CD4-positive, alpha-beta T cell treated with Interleukin-21 for 1 hour (primary cell): Measurements from ENCODE around the gene THG1L.

Source experiments
- DNase-seq: peaks from one replicate; pipeline ENCODE4 v3.0.0-alpha.2; 2020

The THG1L gene

DNA sequence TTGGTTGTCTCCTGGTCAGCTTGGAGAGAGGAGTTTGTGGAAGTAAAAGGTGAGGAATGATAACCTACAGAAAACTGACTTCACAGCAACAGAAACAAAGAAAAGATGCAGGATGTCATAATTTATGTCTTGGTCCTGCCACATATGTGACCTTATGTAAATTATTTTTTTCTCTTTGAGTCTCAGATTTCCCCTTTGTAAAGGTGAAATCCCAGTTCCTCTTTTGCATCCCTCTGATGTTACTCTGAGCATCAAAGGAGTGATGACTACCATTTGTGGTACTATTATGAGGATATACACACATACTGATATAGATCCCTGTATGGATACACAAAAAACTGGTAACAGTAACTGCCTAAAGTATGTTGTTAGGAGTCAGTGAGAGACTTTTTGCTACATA lies 1.4 kb upstream of the THG1L start:
- DNase-seq: no peak

DNA sequence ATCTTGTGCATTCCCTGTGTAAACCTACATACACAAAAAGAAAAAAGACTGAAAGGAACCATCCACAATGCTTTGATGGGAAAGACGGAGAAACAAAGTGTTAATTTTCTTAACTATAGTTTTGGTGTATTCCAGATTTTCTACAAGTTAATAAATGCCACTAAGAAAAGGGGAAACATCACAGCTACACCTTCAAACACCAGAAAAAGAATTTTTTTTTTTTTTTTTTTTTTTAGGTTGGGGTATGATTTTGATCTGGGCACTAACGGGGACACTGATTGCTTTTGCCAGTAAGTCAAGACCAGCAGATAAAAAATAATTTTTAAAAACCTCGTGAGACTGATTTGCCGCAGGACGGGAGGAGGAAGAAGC lies 334 bp upstream of the THG1L start:
- DNase-seq: no peak

DNA sequence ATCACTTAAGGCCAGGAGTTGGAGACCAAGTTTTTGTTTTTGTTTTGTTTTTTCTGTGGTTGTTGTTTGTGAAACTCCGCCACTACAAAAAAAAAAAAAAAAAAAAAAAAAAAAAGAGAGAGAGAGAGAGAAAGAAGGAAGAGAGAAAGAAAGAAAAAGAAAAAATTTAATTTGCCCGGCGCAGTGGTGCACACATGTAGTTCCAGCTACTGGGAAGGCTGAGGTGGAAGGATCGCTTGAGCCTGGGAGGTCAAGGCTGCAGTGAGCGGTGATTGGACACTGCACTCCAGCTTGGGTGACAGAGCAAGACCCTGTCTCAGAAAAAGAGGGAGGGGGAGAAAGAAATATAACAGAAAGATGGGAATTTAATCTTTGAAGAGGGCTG lies 902 bp downstream of the THG1L start:
- DNase-seq: no peak

DNA sequence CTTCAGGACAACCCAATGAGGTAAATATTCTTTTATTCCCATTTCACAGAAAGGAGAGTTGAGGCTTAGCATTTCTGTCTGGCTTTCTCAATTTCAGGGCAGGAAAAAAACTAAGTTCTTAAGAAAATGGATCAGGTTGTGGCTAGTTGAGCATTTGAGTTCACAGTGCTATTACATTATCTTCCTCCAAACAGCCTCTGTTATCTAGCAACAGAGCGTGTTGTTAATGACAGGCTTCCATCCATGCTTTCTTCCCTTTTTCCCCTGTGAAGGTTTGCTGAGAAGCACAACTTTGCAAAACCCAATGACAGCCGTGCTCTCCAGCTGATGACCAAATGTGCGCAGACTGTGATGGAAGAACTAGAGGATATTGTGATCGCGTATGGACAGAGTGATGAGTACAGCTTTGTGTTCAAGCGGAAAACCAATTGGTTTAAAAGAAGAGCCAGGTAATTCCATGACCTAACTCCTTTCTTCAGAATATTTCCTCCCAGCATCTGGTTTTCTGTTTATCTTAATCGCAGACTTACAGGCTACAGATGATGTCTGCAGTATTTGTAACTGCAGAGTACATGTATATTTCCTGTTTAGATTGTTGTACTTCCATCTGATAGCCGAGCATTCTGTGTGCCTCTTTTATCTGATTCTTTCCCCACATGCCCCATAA lies 1.5 kb downstream of the THG1L start:
- DNase-seq: no peak

DNA sequence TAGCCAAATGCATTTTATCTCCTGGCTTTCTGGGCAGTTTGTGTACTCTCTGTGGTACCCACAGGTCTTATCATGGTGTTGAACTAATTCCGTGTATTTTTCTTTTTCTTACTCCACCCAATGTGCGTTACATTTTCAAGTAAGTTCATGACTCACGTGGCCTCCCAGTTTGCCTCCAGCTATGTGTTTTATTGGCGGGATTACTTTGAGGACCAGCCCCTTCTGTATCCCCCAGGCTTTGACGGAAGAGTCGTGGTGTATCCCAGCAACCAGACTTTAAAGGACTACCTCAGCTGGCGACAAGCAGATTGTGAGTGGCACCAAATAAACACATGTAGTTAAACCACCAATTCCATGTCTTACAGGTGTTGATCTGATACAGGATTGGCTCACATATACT lies 3.2 kb downstream of the THG1L start:
- DNase-seq: no peak

DNA sequence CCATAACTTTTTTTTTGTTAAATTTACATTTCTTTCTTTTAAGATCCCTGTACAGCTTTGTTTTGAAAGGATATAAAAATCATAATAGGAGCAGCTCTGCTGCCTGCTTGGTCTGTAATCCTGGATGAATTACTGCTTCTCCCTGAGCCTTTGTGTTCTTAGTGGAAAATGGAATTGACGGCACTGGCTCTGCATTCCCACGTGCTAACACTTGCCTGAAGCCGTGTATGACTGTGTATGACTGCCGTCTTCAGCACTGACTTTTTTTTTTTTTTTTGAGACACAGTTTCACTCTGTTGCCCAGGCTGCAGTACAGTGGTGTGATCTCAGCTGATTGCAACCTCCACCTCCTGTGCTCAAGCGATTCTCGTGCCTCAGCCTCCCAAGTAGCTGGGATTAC lies 4.8 kb downstream of the THG1L start:
- DNase-seq: no peak

DNA sequence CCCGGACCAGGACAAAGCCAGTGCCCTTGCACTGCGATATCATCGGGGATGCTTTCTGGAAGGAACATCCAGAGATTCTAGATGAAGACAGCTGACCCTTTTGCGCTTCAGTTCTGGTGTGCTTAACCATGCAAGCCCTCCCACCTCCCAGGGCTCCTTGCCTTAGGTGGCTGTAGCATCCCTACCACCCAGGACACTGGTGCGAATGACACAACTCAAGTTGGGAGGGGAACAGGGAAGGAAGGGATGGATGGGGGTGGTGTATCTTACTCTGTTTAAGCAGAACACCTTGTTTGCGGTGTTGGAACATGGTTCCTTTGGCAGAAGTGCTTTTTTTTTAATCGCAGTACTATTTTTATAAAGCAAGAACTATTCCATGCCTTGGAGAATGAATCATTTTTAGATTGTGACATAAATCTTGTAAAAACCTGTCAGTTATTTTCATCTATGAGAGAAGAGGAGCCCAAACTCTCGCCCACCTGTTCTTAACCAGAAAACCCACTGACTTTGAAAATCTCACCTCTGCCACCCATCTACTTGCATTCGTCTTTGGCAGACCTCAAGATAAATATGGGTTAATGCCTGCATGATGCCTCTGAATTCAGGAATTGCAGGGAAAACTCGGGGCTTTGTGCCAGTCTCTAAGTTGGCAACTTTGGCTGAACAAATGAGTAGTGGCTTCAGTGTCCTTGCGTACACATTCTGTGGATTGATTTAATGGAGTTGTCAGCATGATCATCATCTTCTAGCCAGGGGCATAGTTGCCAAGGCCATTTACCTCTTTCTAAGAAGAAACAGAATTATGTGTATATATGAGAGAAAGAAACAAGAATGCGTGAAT lies 8.4 kb downstream of the THG1L start:
- no peak for DNase-seq

DNA sequence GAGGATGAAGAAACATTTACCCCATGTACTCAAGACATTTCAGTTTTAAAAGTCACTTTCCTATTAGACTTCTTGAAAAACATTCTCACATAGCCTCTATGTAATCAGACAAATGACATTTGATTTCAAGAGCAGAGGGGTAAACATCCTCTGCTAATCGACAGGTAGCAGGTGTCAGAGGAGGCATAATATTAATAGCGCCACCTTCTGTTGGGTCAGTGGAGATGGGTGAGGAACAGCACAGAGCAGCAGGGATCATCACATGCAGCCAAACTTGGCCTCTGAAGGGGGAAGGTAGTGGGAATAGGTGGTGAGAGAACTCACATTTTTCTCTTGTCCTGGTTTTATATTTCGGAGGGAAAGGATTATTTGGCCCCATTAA lies 9.0 kb downstream of the THG1L start:
- DNase-seq: peak; percentile 60

DNA sequence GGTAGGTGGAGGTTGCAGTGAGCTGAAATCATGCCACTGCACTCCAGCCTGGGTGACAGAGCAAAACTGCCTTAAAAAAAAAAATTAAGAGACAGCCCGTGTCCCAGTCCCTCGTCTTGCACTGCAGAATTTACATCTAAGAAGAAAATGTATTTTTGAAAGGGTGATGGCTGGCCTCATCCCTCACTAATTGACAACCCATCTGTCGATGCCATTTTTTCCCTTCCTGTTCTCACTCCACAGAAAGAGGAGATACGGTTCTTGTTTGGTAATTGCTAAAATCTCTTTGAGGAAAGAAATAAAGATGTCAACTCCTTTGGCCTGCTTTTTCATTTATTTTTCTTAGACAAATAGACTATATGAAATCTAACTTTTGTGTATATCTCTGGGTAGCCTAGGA lies 9.9 kb downstream of the THG1L start:
- no peak for DNase-seq

DNA sequence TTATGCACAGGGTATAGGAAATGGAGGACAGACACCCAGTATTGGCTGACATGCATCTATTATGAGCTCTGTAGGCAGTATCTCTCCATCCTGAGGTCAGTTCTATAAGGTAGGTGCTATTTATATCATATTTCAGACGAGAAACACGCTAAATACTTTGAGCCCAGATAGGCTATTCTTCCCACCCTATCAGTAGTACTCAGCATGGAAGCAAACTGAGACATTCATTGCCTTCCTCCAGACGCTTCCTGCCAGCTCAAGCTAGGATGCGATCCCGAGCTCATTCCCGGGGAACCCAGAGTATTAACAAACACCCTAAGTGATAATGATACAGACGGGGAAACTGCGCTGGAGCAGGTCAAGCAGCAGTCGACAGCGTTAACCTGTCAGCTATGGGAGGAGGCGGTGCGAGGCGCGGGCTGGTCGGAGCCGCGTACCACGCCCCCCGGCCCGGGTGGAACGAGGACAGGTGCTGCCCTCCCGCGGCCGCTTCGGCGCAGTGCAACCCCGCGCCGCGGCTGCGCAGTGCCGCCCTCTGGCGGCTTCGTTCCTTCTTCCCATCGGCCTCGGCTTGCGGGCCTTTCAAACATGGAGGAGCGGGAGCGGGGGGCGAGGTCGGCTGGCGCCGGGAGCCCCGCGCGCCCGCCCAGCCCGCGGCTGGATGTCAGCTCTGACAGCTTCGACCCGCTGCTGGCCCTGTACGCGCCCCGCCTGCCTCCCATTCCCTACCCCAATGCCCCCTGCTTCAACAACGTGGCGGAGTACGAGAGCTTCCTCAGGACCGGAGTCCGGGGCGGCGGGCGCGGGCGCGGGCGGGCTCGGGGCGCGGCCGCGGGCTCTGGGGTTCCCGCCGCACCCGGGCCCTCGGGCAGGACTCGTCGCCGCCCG lies 12.2 kb downstream of the THG1L start, which contains the start of gene LSM11:
TSS of gene LSM11 (plus strand) at position 550 of the 888 bp plus-strand sequence. CDS start at position 589, 39 bp downstream.
- peak; percentile 90 for DNase-seq

DNA sequence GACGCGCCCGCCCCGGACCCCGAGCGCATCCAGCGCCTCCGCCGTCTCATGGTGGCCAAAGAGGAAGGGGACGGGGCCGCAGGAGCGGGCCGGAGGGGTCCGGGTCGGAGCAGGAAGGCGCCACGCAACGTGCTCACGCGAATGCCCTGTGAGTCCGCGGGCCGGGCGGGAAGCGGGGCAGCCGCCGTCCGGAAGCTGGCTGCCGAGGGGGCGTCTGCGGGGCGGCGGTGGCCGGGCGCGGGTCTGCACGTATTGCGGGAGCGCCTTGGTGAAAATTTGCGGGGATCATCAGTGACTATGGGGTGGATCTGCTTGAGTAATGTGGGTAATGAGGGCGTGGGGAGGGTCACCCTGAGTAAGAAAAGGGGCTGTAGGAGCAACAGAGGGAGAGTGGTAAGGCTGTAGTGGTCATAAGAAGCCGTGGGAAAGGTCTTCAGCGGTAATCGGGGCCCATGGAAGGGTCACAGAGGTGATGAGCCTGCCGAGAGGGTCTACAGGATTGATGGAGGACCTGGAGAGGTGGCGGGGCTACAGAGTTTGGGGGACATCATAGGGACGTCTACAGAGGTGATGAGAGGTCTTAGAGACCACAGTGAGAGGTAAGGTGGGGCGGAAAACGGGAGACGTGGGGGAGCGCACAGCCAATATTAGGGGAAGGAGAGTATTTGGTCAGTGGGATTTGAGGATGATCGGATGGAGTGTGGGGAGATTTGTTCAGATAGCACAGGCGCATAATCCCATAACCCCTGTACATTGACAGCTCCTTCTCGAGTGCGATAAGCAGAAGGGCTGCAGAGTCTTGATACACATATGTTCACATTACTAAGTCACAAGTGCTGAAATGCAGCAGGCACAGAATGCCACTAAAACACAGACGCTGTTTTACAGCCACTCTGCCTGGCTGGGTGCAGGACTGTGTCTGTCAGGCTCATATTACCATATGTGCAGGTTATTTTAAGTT lies 13.1 kb downstream of the THG1L start:
- DNase-seq: peak; percentile 12

DNA sequence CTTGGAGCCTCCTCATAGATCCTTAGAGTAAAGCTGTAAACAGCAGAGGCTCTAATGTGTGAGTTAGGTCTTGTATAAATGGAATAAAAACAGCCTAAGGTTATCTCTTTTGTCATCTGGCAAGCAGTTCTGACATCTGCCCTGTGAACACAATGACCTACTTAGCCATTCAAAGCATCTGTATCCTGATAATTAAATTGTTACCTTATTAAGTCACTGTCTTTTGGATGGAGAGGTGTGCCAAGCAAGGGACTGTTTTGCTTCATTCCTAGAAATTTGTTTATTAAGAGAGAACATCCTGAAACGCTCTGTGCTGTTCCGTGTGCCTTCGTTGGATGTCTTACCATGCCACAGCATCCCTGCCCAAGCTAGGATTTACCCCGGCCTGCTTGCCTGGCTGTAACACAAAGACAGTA lies 13.8 kb downstream of the THG1L start:
- DNase-seq: no peak

DNA sequence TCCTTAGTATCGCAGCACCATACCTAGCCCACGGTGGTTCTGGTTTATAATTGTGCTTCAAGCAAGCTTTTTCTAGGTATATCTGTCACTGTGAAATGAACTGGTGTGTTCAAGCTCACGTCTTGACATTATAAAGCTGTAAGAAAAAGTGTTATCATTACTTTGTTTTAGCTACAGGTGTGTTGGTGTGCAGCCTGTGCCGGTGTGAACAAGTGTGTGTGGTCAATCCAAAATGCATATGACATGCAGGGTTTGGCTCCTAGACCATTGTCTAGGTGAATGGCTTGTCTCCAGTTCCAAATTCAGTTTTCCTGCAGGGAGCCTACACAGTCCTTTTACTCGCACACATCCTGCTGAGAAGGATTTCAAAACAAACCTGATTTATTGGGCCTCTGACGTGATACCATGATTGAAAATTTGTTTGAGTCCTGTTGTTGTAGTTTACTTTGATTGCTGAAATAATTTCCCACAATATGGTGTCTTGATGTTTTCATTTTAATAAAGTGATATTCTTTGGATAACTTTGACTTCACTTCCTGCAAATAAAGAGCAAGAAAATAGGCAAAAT lies 16.0 kb downstream of the THG1L start:
- no peak for DNase-seq

DNA sequence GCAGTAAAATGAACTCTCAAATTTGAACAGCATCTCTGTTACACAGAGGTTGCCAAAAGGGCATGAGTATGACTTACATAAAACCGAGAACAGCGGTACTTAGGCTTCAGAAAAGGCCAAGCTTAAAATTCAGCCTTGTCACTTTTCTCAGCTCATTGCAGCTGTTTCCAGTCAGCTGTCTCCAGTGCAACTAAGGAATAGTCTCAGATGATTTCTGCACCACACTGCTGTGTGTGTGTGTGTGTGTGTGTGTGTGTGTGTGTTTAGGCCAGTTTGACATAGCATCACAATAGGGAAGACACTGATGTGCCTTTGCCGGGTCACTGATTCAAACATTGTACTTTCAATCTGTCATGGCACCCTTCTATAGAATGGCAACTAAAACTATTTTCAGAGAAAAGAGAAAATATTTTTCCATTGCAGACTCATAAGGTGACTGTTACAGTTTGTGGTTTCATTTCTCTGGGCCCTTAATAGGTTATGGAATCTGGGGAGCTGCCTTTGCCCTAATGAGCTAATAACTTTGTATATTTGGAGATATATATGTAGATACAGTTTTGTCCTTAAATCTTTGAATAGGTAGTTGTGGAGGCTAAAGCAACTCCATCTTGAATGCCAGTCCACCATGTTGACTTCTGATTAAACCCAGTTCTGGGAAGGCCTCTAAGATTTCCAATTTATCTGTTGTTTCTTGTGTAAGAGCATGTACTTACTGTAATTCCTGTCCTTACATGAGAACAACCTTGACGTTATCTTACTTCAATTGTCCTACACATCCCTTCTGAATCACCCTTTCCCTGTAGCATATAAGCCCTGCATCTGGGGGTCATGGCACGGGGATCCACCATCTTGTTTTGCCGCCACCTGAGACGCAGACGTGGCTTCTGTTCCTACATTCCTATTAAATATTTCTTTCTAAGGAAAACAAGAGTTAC lies 16.8 kb downstream of the THG1L start:
- no peak for DNase-seq

DNA sequence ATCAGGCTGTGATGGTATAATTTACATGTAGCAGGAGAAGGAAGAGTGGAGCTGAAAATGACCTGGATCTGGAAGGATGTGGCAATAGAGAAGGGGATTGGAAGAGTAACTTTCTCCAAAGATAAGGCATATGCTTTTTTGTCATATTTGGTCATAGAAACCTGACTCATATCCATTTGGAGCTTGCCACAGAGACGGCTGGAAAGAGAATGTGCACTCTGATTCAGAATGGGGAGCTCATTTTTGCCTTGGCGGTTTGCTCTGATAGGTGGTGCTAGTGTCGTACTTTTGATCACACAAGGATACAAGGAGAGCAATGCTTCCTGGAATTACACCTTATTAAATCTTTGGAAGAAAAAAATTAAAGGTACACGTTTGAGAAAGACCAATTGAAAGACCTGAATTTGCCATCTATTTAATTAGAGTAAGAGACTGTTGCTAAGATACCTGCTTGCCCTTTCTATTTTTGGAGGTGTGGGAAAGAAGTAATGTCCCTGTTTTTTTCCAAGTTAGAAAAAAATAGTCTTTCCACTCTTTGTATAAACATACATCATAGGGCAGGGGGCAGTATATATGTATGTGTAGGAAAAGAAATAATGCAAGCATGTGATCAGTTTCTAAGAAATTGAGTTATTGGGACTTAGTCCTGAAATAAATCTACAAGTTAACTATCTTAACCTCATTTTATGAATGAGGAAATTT lies 17.7 kb downstream of the THG1L start:
- DNase-seq: no peak

DNA sequence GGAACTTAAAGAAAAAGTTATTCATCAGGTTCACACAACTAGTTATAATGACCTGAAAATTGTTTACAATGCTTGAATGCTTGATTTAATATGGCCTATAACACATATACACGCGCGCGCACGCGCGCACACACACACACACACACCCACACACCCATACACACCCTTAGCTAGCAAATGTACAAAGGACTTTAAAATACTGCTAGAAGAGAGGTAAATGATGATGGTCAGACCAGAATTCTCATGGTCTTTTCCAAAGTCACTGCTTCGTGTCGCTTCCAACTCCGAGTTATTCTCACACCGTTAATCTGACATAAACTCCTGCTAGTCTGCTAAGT lies 18.2 kb downstream of the THG1L start:
- no peak for DNase-seq

DNA sequence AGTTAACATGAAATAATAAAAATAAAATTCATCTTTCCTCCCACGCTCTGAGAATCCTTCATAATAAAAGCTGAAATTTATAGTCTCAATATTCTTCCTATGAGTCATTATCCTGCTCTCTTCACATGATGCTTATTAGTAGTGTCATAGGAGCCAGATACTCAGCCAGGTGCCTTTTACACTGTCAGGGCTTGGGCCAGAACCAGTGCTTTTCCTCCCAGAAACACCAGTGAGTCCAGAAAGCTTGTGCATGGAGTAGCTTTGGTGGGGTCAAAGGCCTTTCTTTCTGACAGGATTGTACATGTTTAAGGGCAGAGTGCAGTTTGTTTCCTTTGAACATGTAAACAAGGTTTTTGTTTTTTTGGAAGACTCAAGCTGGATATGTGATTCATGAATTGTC lies 19.1 kb downstream of the THG1L start:
- DNase-seq: no peak

DNA sequence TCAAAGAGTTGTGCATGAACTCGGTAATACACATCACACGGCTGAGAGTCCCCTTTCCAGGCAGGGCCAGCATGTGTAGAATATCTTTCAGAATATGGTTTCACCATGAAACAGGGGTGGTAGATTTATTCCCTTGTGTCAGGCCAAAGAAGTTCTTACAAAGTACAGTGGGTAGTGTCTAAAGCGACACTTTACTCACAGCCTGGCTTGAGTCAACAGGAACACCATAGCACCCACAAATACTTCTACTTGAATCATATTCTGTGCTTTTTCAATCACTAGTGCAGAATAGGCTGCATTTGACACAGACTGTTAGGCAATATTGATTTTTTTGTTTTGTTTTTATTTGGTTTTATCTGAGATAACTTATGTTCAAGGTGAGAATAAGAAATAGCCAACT lies 24.9 kb downstream of the THG1L start:
- DNase-seq: no peak

DNA sequence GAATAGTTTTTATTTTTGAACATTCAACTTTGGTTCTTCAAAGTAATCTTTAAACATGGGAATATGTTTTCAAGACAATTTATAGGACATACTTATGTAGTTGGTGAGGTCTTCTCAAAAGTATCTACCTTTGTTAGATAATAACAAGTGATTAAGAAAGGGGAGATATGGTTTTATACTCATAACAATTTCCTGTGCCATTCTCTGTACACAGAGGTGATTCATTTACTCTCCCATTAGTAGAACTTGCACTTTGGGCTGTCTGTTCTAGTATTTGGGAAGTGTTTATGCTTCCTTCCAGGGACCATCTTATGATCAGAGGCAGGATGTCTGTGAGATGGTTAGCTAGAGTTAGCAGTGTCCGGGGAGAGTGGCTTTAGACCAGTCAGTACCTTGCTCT lies 27.5 kb downstream of the THG1L start:
- no peak for DNase-seq
